ENCODE measurements around the gene ABHD14A.

DNA sequence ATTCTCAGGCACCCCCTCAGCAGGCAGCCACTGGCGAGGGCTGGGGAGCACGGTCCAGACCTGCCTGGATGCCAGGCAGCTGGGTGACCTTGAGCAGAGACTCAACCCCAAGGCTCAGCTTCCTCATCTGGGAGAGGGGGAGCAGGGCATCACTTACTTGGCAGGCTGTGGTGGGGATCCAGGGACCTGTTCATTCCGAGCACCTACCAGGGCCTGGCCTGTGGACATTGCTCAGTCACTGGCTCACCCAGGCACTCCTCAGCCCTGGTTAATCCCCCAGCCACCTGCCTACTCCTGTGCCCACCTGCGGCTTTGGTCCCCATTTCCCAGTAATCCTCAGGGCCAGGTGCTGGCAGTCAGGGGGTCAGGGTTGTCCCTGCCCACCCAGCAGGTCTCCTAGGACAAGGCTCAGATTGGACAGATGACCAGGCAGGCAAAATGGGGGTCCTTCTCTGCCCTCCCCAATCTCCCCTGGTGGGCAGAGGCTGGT is 30.1 kb downstream of the ABHD14A start:
- TF ChIP-seq, protein P1, sequence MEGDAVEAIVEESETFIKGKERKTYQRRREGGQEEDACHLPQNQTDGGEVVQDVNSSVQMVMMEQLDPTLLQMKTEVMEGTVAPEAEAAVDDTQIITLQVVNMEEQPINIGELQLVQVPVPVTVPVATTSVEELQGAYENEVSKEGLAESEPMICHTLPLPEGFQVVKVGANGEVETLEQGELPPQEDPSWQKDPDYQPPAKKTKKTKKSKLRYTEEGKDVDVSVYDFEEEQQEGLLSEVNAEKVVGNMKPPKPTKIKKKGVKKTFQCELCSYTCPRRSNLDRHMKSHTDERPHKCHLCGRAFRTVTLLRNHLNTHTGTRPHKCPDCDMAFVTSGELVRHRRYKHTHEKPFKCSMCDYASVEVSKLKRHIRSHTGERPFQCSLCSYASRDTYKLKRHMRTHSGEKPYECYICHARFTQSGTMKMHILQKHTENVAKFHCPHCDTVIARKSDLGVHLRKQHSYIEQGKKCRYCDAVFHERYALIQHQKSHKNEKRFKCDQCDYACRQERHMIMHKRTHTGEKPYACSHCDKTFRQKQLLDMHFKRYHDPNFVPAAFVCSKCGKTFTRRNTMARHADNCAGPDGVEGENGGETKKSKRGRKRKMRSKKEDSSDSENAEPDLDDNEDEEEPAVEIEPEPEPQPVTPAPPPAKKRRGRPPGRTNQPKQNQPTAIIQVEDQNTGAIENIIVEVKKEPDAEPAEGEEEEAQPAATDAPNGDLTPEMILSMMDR (IDR thresholded peaks at IDR 0.05; ENCODE audit: insufficient read depth, low read depth, low read length), result no peak
- no peak for TF ChIP-seq EZH2 (IDR thresholded peaks at IDR 0.05; ENCODE audit: insufficient read depth, low read length)

All from astrocyte (in vitro differentiated cells and primary cell).